MCF 10A (cell line): Measurements from ENCODE around the gene DNAH10. TPM values are rescaled to one million over a fixed set of nuclear protein-coding genes. Genes with fewer than 3 reads are reported as not detected.

Source experiments
- BruUV-seq: library from RNA; stranded (reverse); fragments of 400-500 nt; replicated peaks from 2 replicates; lab custom pipeline; 2021; lab: Mats Ljungman, UMichigan
- CTCF ChIA-PET: fragments of 300-600 bp; sonication (Branson Sonifier 250); formaldehyde crosslinking; extraction: SDS; loops from one replicate; lab custom pipeline; 2021; ENCODE audit warnings: antibody characterized with exemption, inconsistent platforms; lab: Yijun Ruan, JAX
- POLR2A ChIA-PET: fragments of 300-600, 350-650 bp; sonication (Branson Sonifier 250); formaldehyde crosslinking; extraction: SDS; loops from one replicate; lab custom pipeline; 2020; ENCODE audit warnings: antibody characterized with exemption, inconsistent platforms; lab: Yijun Ruan, JAX
- DNase-seq: peaks from one replicate; pipeline ENCODE4 v3.0.0-alpha.2; 2018; ENCODE audit not compliant: unreplicated experiment
- H3K27ac Mint-ChIP-seq: one replicate; pipeline ENCODE4 v1.8.0; 2022; ENCODE audit warnings: mild to moderate bottlenecking, low read depth, mixed read lengths; ENCODE audit not compliant: unreplicated experiment
- H3K27me3 Mint-ChIP-seq: one replicate; pipeline ENCODE4 v1.8.0; 2022; ENCODE audit warnings: mixed read lengths; ENCODE audit not compliant: insufficient read depth, unreplicated experiment
- H3K36me3 Mint-ChIP-seq: one replicate; pipeline ENCODE4 v1.8.0; 2022; ENCODE audit warnings: mild to moderate bottlenecking, moderate library complexity, mixed read lengths; ENCODE audit not compliant: insufficient read depth, unreplicated experiment
- H3K4me1 Mint-ChIP-seq: one replicate; pipeline ENCODE4 v1.8.0; 2022; ENCODE audit warnings: mixed read lengths; ENCODE audit not compliant: insufficient read depth, unreplicated experiment
- H3K4me3 Mint-ChIP-seq: one replicate; pipeline ENCODE4 v1.8.0; 2022; ENCODE audit warnings: mild to moderate bottlenecking, moderate library complexity, mixed read lengths; ENCODE audit not compliant: unreplicated experiment
- H3K9me3 Mint-ChIP-seq: one replicate; pipeline ENCODE4 v1.8.0; 2022; ENCODE audit warnings: mixed read lengths; ENCODE audit not compliant: unreplicated experiment
- CTCF ChIP-seq: fragments of 200-600 bp; IDR thresholded peaks from one replicate; pipeline ENCODE4 v1.8.0; 2022; ENCODE audit warnings: antibody characterized with exemption, mild to moderate bottlenecking; ENCODE audit not compliant: unreplicated experiment
- intact Hi-C: fragments of 100-400 bp; cut with micrococcal nuclease; formaldehyde crosslinking; loops from 2 replicates; pipeline ENCODE4 v1.14.1; 2022
- total RNA-seq: library from RNA; stranded (reverse); gene quantifications from 2 replicates; pipeline ENCODE4 v1.2.3, GENCODE V29; 2022

The DNAH10 gene
- total RNA-seq, 1 experiment from 2014 or later, result 0.21 TPM

GRCh38 chr12:123914726-123915333, 152.7 kb downstream of the DNAH10 start:
- BruUV-seq, result no TSS peak
- ChIA-PET CTCF (interaction anchor here (1.4 kb wide), 1 partner anchor 10 kb away, joined by 5 read pairs; no protein-coding TSS in a partner anchor), POLR2A (no interaction called here)
- H3K4me1 Mint-ChIP-seq, result peaks cover 6% of the 10 kb centered on the region
- peaks cover 31% of the 10 kb centered on the region for H3K27me3 Mint-ChIP-seq
- intact Hi-C loops, result no loop called here
- H3K9me3 Mint-ChIP-seq, result no peaks in the 10 kb centered on the region
- no peak overlapping the region for H3K4me3 Mint-ChIP-seq
- H3K36me3 Mint-ChIP-seq, result no peaks in the 10 kb centered on the region
- DNase-seq, result no peak
- no peak for TF ChIP-seq CTCF
- no peak overlapping the region for H3K27ac Mint-ChIP-seq

GRCh38 chr12:123916729-123917128, 154.6 kb downstream of the DNAH10 start:
- no peak overlapping the region for H3K27ac Mint-ChIP-seq
- peaks cover 6% of the 10 kb centered on the region for H3K4me1 Mint-ChIP-seq
- H3K36me3 Mint-ChIP-seq, result no peaks in the 10 kb centered on the region
- no peak for TF ChIP-seq CTCF
- ChIA-PET CTCF (interaction anchor here (1.3 kb wide), 1 partner anchor 11 kb away, joined by 4 read pairs; no protein-coding TSS in a partner anchor), POLR2A (interaction anchor here (0.8 kb wide), 1 partner anchor 26 kb away, joined by 3 read pairs; no protein-coding TSS in a partner anchor)
- no TSS peak for BruUV-seq
- intact Hi-C loops, result no loop called here
- peaks cover 35% of the 10 kb centered on the region for H3K27me3 Mint-ChIP-seq
- no peak overlapping the region for H3K4me3 Mint-ChIP-seq
- peak; percentile 48 for DNase-seq
- no peaks in the 10 kb centered on the region for H3K9me3 Mint-ChIP-seq

GRCh38 chr12:123917337-123917850, 155.3 kb downstream of the DNAH10 start:
- BruUV-seq, result no TSS peak
- intact Hi-C loops, result no loop called here
- Mint-ChIP-seq H3K9me3 (no peaks in the 10 kb centered on the region), H3K27me3 (peaks cover 35% of the 10 kb centered on the region), H3K4me3 (no peak overlapping the region), H3K36me3 (no peaks in the 10 kb centered on the region), H3K27ac (no peak overlapping the region), H3K4me1 (peaks cover 6% of the 10 kb centered on the region)
- TF ChIP-seq CTCF, result no peak
- ChIA-PET POLR2A (no interaction called here), CTCF (interaction anchor here (1.3 kb wide), 1 partner anchor 11 kb away, joined by 4 read pairs; no protein-coding TSS in a partner anchor)
- DNase-seq, result no peak

- no peaks in the 10 kb centered on the region for H3K9me3 Mint-ChIP-seq
- no TSS peak for BruUV-seq
- H3K27ac Mint-ChIP-seq, result no peak overlapping the region
Observed at GRCh38 chr12:123919980-123920360, 157.9 kb downstream of the DNAH10 start.

More at GRCh38 chr12:123919980-123920360, 157.9 kb downstream of the DNAH10 start:
- DNase-seq, result no peak
- POLR2A ChIA-PET, result no interaction called here
- Mint-ChIP-seq H3K4me3 (no peak overlapping the region), H3K36me3 (no peaks in the 10 kb centered on the region), H3K4me1 (peaks cover 6% of the 10 kb centered on the region), H3K27me3 (peaks cover 51% of the 10 kb centered on the region)
- intact Hi-C loops, result no loop called here
- TF ChIP-seq CTCF, result no peak
- CTCF ChIA-PET, result interaction anchor here (1.4 to 1.5 kb wide), 2 partner anchors 10 to 15 kb away, joined by 4 to 6 read pairs; no protein-coding TSS in a partner anchor
